Liver (tissue), 9 donors: ENCODE measurements around the gene LAMA5. TPM values are rescaled to one million over a fixed set of nuclear protein-coding genes. Genes with fewer than 3 reads are reported as not detected.

Experiments used
- DNase-seq: peaks from one replicate; pipeline ENCODE4 v3.0.0-alpha.2; 2017; ENCODE audit warnings: low spot score
- H3K27ac ChIP-seq, 2 donors: one replicate each; pipeline ENCODE4 v1.7.0; 2013; ENCODE audit warnings: inconsistent platforms in 2 of 2, low read length in 2 of 2, control low read depth in 1 of 2, low read depth in 1 of 2, mild to moderate bottlenecking in 1 of 2
- H3K27me3 ChIP-seq, 4 donors: one replicate each; pipeline versions ENCODE4 v1.6.1 to v1.7.0; 2013; ENCODE audit warnings: low read length in 3 of 4, inconsistent platforms in 1 of 4, mild to moderate bottlenecking in 1 of 4, moderate library complexity in 1 of 4; ENCODE audit not compliant: control insufficient read depth in 4 of 4, insufficient read depth in 4 of 4
- H3K36me3 ChIP-seq, 4 donors: one replicate each; pipeline versions ENCODE4 v1.6.1 to v1.7.0; 2013; ENCODE audit warnings: low read length in 3 of 4, mild to moderate bottlenecking in 3 of 4, low read depth in 1 of 4, moderate library complexity in 1 of 4; ENCODE audit not compliant: control insufficient read depth in 4 of 4, insufficient read depth in 3 of 4
- H3K4me1 ChIP-seq, 4 donors: one replicate each; pipeline versions ENCODE4 v1.6.1 to v1.7.0; 2013; ENCODE audit warnings: low read length in 3 of 4, mild to moderate bottlenecking in 3 of 4, moderate library complexity in 1 of 4; ENCODE audit not compliant: control insufficient read depth in 4 of 4, insufficient read depth in 4 of 4
- H3K4me3 ChIP-seq, 3 donors: one replicate each; pipeline versions ENCODE4 v1.6.1 to v1.7.0; 2013; ENCODE audit warnings: low read length in 3 of 3, control low read depth in 1 of 3, low read depth in 1 of 3, mild to moderate bottlenecking in 1 of 3
- H3K9ac ChIP-seq, 2 donors: one replicate each; pipeline ENCODE4 v1.7.0; 2013; ENCODE audit warnings: low read length in 2 of 2, mild to moderate bottlenecking in 2 of 2, moderate library complexity in 2 of 2, control low read depth in 1 of 2, low read depth in 1 of 2
- H3K9me3 ChIP-seq, 4 donors: one replicate each; pipeline versions ENCODE4 v1.6.1 to v1.7.0; 2013; ENCODE audit warnings: low read length in 3 of 4; ENCODE audit not compliant: control insufficient read depth in 4 of 4
- FOXA1 ChIP-seq: IDR thresholded peaks from 2 replicates; pipeline ENCODE4 v1.6.1; 2016; ENCODE audit warnings: antibody characterized with exemption
- FOXA2 ChIP-seq: IDR thresholded peaks from 2 replicates; pipeline ENCODE4 v1.6.1; 2016; ENCODE audit warnings: antibody characterized with exemption
- GABPA ChIP-seq, 2 donors: IDR thresholded peaks in 1 of 2; conservative IDR thresholded peaks in 1 of 2; 2 replicates each; pipeline ENCODE4 v1.6.1; 2016; ENCODE audit warnings: antibody characterized with exemption in 2 of 2, mild to moderate bottlenecking in 1 of 2, moderate library complexity in 1 of 2
- HNF4A ChIP-seq, 2 donors: conservative IDR thresholded peaks; 2 replicates each; pipeline ENCODE4 v1.6.1; 2016; ENCODE audit warnings: antibody characterized with exemption in 2 of 2, mild to moderate bottlenecking in 2 of 2
- HNF4G ChIP-seq: IDR thresholded peaks from 2 replicates; pipeline ENCODE4 v1.6.1; 2016; ENCODE audit warnings: antibody characterized with exemption
- JUND ChIP-seq, 2 donors: IDR thresholded peaks; 2 replicates each; pipeline ENCODE4 v1.6.1; 2016; ENCODE audit warnings: antibody characterized with exemption in 2 of 2
- NR2F2 ChIP-seq: IDR thresholded peaks from 2 replicates; pipeline ENCODE4 v1.6.1; 2016; ENCODE audit warnings: antibody characterized with exemption
- RAD21 ChIP-seq, 2 donors: IDR thresholded peaks; 2 replicates each; pipeline ENCODE4 v1.6.1; 2016; ENCODE audit warnings: antibody characterized with exemption in 2 of 2, mild to moderate bottlenecking in 2 of 2
- RXRA ChIP-seq, 2 donors: IDR thresholded peaks; 2 replicates each; pipeline ENCODE4 v1.6.1; 2017 to 2018; ENCODE audit warnings: antibody characterized with exemption in 2 of 2, mild to moderate bottlenecking in 1 of 2
- SP1 ChIP-seq: IDR thresholded peaks from 2 replicates; pipeline ENCODE4 v1.6.1; 2018; ENCODE audit warnings: antibody characterized with exemption, mild to moderate bottlenecking
- TAF1 ChIP-seq: conservative IDR thresholded peaks from 2 replicates; pipeline ENCODE4 v1.6.1; 2016; ENCODE audit warnings: antibody characterized with exemption, mild to moderate bottlenecking
- WGBS: extraction: QIAGEN DNeasy Blood & Tissue Kit; methylation state at CpG from one replicate; pipeline ENCODE4 v1.1.7; 2013; 5-methylcytosine and 5-hydroxymethylcytosine counted together
- polyA plus RNA-seq, 2 donors: library from polyadenylated mRNA; stranded (reverse) in 1 of 2; unstranded in 1 of 2; fragments of 200-250 nt in 1 of 2; fragments of >200 nt in 1 of 2; fragmentation: Nextera tagmentation in 1 of 2; extraction: Ambion mirVana in 1 of 2; gene quantifications; one replicate each; pipeline versions ENCODE4 v1.2.1 to v1.2.3, GENCODE V29; 2013 to 2015
- total RNA-seq, 2 donors: library from RNA; depleted of rRNA; stranded (reverse); fragments of >200 nt; gene quantifications; one replicate each; pipeline ENCODE4 v1.2.3, GENCODE V29; 2014
- TF ChIP-seq, protein P1 (sequence below): IDR thresholded peaks from 2 replicates; pipeline ENCODE4 v1.6.1; 2016; ENCODE audit warnings: antibody characterized with exemption
- TF ChIP-seq, protein P2 (sequence below): IDR thresholded peaks from 2 replicates; pipeline ENCODE4 v1.6.1; 2016; ENCODE audit warnings: antibody characterized with exemption, mild to moderate bottlenecking
- TF ChIP-seq, protein P3 (sequence below): IDR thresholded peaks from 2 replicates; pipeline ENCODE4 v1.6.1; 2016; ENCODE audit warnings: antibody characterized with exemption
- TF ChIP-seq, protein P4 (sequence below): fragments of 150-350 bp; IDR thresholded peaks from 2 replicates; pipeline ENCODE4 v1.5.1; 2017; ENCODE audit warnings: improper control_type of control experiment, low read depth, low read length; ENCODE audit not compliant: missing input control
- donor health status: healthy.
- donor health status: healthy.
- donor health status: healthy.
- donor health status: healthy.
- donor health status: healthy.

Gene LAMA5
- total and polyA plus RNA-seq, 4 donors, result 3.6 to 40.2 (median 13.7) TPM

DNA sequence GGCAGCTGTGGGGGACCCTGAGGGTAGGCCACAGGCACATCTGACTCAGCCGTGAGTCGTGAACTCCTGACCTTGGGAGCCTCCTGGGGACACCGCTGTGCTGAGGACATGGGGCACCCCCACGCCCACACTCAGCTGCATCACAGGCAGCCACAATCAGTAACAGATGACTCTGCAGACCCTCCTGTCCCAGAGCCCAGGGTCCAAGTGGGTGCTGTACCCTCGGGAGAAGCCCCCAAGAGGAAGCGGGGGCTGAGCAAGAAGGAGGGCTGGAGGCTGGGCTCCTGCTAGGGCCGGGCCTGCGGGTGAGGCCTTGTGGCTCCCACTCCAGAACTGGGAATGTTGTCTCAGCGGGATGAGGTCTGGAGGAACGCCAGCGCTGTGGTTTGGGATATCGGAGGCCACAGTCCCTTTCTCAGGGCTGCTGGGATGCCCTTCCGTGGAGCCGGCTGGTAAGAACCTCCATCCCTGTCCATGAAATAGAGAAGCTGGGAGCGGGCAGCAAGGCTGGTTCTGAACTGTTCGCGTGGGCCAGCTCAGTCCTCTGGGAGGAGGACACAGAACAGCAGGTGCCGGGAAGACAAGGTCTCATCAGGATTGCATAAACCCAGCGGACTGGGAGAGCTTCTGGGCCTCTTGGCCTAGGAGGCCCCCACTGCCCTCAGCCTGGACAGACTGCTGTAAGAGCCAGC lies 3.1 kb upstream of the LAMA5 start:
- DNase-seq, result no peak
- Histone ChIP-seq H3K27me3 (no peaks in the 10 kb centered on the region), H3K27ac (peak overlapping the region; percentile 57 to 67), H3K9ac (no peak overlapping the region), H3K9me3 (no peaks in the 10 kb centered on the region), H3K4me3 (no peak overlapping the region), H3K4me1 (peaks cover 38 to 66% (median 44%) of the 10 kb centered on the region in 4 donors), H3K36me3 (no peaks in the 10 kb centered on the region)
- no peak for TF ChIP-seq HNF4A (conservative IDR thresholded peaks at IDR 0.05)
- no peak for TF ChIP-seq GABPA (IDR thresholded peaks at IDR 0.05 in 1 of 2, conservative IDR thresholded peaks at IDR 0.05 in 1 of 2)
- TF ChIP-seq TAF1, result no peak
- no peak for TF ChIP-seq SP1
- TF ChIP-seq, protein P1, sequence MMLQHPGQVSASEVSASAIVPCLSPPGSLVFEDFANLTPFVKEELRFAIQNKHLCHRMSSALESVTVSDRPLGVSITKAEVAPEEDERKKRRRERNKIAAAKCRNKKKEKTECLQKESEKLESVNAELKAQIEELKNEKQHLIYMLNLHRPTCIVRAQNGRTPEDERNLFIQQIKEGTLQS, result no peak
- 58% methylated on average over 19 of the region's 19 CpGs for WGBS

DNA sequence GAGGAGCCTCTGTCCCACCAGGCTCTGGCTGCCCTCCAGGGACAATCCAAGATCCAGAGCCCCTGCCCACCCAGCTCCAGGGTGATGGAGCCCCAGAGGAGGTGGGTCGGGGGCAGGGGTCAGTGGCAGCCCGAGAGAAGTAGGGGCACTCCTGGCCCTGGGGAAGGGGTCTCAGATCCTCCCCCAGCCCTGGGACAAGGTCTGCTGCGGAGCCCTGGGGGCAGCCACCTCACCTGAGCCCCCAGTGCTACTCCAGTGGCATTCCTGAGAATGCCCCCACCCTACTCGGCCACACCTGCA lies 2.7 kb upstream of the LAMA5 start:
- no peak overlapping the region for H3K4me3 ChIP-seq
- no peaks in the 10 kb centered on the region for H3K36me3 ChIP-seq
- TF ChIP-seq GABPA (IDR thresholded peaks at IDR 0.05 in 1 of 2, conservative IDR thresholded peaks at IDR 0.05 in 1 of 2) (no peak), HNF4G (no peak), RAD21 (IDR thresholded peaks at IDR 0.05) (no peak), TAF1 (no peak), HNF4A (conservative IDR thresholded peaks at IDR 0.05) (no peak), FOXA2 (no peak), JUND (IDR thresholded peaks at IDR 0.05) (no peak), NR2F2 (no peak), RXRA (IDR thresholded peaks at IDR 0.05) (no peak), FOXA1 (no peak)
- TF ChIP-seq, protein P1, result no peak
- TF ChIP-seq, protein P2, sequence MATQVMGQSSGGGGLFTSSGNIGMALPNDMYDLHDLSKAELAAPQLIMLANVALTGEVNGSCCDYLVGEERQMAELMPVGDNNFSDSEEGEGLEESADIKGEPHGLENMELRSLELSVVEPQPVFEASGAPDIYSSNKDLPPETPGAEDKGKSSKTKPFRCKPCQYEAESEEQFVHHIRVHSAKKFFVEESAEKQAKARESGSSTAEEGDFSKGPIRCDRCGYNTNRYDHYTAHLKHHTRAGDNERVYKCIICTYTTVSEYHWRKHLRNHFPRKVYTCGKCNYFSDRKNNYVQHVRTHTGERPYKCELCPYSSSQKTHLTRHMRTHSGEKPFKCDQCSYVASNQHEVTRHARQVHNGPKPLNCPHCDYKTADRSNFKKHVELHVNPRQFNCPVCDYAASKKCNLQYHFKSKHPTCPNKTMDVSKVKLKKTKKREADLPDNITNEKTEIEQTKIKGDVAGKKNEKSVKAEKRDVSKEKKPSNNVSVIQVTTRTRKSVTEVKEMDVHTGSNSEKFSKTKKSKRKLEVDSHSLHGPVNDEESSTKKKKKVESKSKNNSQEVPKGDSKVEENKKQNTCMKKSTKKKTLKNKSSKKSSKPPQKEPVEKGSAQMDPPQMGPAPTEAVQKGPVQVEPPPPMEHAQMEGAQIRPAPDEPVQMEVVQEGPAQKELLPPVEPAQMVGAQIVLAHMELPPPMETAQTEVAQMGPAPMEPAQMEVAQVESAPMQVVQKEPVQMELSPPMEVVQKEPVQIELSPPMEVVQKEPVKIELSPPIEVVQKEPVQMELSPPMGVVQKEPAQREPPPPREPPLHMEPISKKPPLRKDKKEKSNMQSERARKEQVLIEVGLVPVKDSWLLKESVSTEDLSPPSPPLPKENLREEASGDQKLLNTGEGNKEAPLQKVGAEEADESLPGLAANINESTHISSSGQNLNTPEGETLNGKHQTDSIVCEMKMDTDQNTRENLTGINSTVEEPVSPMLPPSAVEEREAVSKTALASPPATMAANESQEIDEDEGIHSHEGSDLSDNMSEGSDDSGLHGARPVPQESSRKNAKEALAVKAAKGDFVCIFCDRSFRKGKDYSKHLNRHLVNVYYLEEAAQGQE, result no peak
- TF ChIP-seq, protein P3, sequence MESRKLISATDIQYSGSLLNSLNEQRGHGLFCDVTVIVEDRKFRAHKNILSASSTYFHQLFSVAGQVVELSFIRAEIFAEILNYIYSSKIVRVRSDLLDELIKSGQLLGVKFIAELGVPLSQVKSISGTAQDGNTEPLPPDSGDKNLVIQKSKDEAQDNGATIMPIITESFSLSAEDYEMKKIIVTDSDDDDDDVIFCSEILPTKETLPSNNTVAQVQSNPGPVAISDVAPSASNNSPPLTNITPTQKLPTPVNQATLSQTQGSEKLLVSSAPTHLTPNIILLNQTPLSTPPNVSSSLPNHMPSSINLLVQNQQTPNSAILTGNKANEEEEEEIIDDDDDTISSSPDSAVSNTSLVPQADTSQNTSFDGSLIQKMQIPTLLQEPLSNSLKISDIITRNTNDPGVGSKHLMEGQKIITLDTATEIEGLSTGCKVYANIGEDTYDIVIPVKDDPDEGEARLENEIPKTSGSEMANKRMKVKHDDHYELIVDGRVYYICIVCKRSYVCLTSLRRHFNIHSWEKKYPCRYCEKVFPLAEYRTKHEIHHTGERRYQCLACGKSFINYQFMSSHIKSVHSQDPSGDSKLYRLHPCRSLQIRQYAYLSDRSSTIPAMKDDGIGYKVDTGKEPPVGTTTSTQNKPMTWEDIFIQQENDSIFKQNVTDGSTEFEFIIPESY, result no peak
- TF ChIP-seq, protein P4, sequence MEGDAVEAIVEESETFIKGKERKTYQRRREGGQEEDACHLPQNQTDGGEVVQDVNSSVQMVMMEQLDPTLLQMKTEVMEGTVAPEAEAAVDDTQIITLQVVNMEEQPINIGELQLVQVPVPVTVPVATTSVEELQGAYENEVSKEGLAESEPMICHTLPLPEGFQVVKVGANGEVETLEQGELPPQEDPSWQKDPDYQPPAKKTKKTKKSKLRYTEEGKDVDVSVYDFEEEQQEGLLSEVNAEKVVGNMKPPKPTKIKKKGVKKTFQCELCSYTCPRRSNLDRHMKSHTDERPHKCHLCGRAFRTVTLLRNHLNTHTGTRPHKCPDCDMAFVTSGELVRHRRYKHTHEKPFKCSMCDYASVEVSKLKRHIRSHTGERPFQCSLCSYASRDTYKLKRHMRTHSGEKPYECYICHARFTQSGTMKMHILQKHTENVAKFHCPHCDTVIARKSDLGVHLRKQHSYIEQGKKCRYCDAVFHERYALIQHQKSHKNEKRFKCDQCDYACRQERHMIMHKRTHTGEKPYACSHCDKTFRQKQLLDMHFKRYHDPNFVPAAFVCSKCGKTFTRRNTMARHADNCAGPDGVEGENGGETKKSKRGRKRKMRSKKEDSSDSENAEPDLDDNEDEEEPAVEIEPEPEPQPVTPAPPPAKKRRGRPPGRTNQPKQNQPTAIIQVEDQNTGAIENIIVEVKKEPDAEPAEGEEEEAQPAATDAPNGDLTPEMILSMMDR, result no peak
- 72% methylated on average over 4 of the region's 4 CpGs for WGBS
- no peak overlapping the region for H3K9ac ChIP-seq
- H3K4me1 ChIP-seq, result peaks cover 39 to 66% (median 48%) of the 10 kb centered on the region in 4 donors
- H3K9me3 ChIP-seq, result no peaks in the 10 kb centered on the region
- no peaks in the 10 kb centered on the region for H3K27me3 ChIP-seq
- no peak for DNase-seq
- peak overlapping the region; percentile 32 to 67 for H3K27ac ChIP-seq
